GM19397 (cell line): ENCODE measurements around the gene CAPN9.
"Not testable (repeated sequence)": the region's sequence is repeated elsewhere in the genome, so short reads cannot be mapped to it uniquely, and the experiment has no call there.

Experiments
- ATAC-seq: cut with Tn5 transposase; IDR thresholded peaks from one replicate; pipeline ENCODE4 v1.9.1; 2021; ENCODE audit warnings: mild to moderate bottlenecking, moderate library complexity; ENCODE audit not compliant: unreplicated experiment

CAPN9 gene

DNA sequence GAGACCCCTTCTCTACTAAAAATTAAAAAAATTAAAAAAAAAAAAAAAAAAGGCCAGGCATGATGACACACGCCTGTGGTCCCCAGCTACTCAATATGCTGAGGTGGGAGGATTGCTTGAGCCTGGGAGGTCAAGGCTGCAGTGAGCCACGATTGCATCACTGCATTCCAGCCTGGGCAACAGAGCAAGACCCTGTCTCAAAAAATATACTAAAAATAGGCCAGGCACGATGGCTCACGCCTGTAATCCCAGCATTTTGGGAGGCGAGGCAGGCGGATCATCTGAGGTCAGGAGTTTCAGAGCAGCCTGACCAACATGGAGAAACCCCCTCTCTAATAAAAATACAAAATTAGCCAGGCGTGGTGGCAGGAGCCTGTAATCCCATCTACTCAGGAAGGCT lies 98.0 kb downstream of the CAPN9 start:
- not testable (repeated sequence) for ATAC-seq

DNA sequence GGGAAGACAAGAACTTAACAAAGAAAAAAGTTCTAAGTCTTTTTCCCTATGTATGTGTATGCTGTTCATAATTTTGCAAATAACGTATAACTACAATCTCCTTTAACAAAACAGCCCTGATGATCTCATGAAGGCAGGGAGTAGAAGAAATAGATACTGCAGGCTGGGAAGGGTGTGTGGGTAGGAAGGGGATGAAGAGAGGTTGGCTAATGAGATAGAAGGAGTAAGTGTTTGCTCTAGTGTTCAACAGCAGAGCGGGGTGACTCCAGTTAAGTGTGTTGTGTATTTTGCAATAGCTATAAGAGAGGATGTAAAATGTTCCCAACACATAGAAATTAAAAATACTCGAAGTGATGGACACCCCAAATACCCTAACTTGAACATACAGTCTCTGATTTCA lies 101.0 kb downstream of the CAPN9 start:
- no peak for ATAC-seq

DNA sequence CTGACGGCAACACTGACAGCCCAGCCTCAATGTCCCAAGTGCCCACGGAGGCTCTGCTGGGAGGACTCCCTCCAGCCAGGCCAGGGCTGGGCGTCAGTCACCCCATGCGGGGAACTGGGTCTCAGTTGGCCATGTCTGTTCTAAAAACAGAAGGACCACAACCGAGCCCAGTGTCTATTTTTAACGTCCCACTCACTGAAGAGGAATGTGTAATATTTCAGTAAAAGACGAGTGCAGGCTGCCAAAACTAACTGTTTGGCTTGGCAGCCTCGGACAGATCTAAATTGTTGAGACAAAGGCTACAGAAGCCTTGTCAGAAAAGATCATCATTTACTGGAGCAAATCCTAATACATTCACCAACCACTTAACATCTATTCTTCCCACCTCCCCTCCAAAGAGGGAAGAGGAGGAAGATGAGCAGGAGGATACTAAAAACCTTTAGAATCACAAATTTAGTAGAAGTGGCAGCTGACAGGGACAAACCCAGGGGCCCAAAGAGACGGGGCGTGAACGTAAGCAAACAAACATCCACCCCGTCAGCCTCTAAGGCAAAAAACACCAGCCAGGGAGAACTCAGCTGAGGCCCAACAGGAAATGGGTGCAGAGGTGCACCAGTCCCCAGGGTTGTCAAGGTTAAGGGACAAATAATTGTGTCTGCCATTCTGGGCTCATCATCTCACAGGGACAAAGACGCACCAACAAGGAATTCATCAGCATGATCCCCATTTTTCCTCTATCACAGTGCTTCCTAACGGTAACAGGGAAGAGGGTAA lies 102.5 kb downstream of the CAPN9 start:
- ATAC-seq = no peak

DNA sequence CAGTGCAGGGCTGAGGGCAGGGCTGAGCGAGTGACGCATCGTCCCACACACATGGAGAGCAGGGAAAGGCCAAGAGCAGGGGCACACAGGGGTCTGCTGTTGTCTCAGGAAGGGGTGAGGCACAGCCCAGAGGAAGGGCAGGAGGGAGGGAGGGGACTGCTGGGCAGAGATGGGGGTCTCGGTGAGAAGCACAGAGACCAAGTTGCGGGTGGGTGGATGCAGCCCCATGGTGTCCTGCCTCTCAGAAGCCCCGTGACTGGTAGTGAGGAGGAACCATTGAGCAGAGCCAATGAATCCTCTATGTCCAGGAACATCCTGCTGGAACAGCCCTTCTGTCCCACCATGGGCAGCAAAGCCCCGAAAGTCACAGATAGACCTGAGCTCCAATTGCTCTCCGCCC lies 103.4 kb downstream of the CAPN9 start:
- ATAC-seq = no peak

DNA sequence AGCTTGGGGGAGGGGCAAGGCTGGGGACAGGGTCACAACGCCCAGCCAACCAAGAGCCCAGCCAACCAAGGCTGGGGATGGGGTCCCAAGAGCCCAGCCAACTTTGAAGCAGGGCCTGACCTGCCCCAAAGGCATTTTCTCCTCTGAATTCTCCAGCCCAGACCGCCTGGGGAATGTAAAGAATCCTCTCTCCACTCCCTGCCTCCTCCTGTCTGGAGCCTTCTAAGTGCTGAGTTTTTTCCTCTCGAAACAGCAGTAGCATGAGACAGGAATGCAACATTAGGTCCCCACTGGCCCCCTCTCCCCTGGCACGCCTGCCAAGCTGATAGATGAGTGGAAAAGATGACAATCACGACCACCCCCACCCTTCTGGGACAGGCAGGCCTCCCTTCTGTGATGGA lies 104.1 kb downstream of the CAPN9 start:
- ATAC-seq = no peak
